ENCODE results near the gene CROT. TPM values are rescaled to one million over a fixed set of nuclear protein-coding genes. Genes with fewer than 3 reads are reported as not detected.

CROT gene
- total RNA-seq, 4 donors from 2014 or later, result 10.9 to 13.1 (median 11.9) TPM

- H3K36me3 ChIP-seq, result peaks cover 0 to 76% (median 9%) of the 10 kb centered on the region in 3 donors
- H3K27ac ChIP-seq, result no peak overlapping the region
- WGBS, 2 donors, result 86 to 88% methylated on average over 8 of the region's 8 CpGs
- H3K4me1 ChIP-seq, result no peaks in the 10 kb centered on the region
- H3K4me3 ChIP-seq, result no peak overlapping the region
- no peaks in the 10 kb centered on the region for H3K27me3 ChIP-seq
- H3K9me3 ChIP-seq, result no peaks in the 10 kb centered on the region
- DNase-seq (ENCODE audit: low spot score in 2 of 2), result no peak
- no peak for TF ChIP-seq EP300 (IDR thresholded peaks at IDR 0.05)
These were observed 45.7 kb downstream of the CROT start for GRCh38 chr7:87391020-87391701.

- Histone ChIP-seq H3K4me3 (no peak overlapping the region), H3K4me1 (no peaks in the 10 kb centered on the region), H3K36me3 (peaks cover 0 to 63% (median 9%) of the 10 kb centered on the region in 3 donors), H3K9me3 (no peaks in the 10 kb centered on the region), H3K27ac (no peak overlapping the region), H3K27me3 (no peaks in the 10 kb centered on the region)
- DNase-seq (ENCODE audit: low spot score in 2 of 2), result no peak
- WGBS, 2 donors, result 60 to 100% methylated on average over 1 of the region's 1 CpG
- TF ChIP-seq CTCF (IDR thresholded peaks at IDR 0.05) (no peak), EP300 (IDR thresholded peaks at IDR 0.05) (no peak), POLR2A (IDR thresholded peaks at IDR 0.05) (no peak)
These were observed 50.1 kb downstream of the CROT start for GRCh38 chr7:87395442-87396020.

- TF ChIP-seq POLR2A (IDR thresholded peaks at IDR 0.05) (no peak), CTCF (IDR thresholded peaks at IDR 0.05) (no peak), EP300 (IDR thresholded peaks at IDR 0.05) (no peak)
- DNase-seq (ENCODE audit: low spot score in 2 of 2), result no peak
- 92 to 94% methylated on average over 2 of the region's 2 CpGs for WGBS, 2 donors
These were observed 53.0 kb downstream of the CROT start for GRCh38 chr7:87398446-87398845.

GRCh38 chr7:87404674-87405073 lies 59.2 kb downstream of the CROT start:
- TF ChIP-seq EP300 (IDR thresholded peaks at IDR 0.05) (no peak), CTCF (IDR thresholded peaks at IDR 0.05) (no peak), POLR2A (IDR thresholded peaks at IDR 0.05) (no peak)
- H3K4me3 ChIP-seq, result no peak overlapping the region
- no peaks in the 10 kb centered on the region for H3K9me3 ChIP-seq
- peaks cover 0 to 4% (median 0%) of the 10 kb centered on the region in 3 donors for H3K36me3 ChIP-seq
- H3K27ac ChIP-seq, result no peak overlapping the region
- no peak for DNase-seq (ENCODE audit: low spot score in 2 of 2)
- H3K27me3 ChIP-seq, result no peaks in the 10 kb centered on the region
- H3K4me1 ChIP-seq, result no peaks in the 10 kb centered on the region

More at GRCh38 chr7:87398446-87398845, 53.0 kb downstream of the CROT start:
- Histone ChIP-seq H3K4me1 (no peaks in the 10 kb centered on the region), H3K9me3 (no peaks in the 10 kb centered on the region), H3K36me3 (peaks cover 0 to 42% (median 1%) of the 10 kb centered on the region in 3 donors), H3K27ac (no peak overlapping the region), H3K27me3 (no peaks in the 10 kb centered on the region), H3K4me3 (no peak overlapping the region)

GRCh38 chr7:87411186-87411585 lies 65.7 kb downstream of the CROT start:
- no peaks in the 10 kb centered on the region for H3K27me3 ChIP-seq
- no peak overlapping the region for H3K27ac ChIP-seq

More at GRCh38 chr7:87411186-87411585, 65.7 kb downstream of the CROT start:
- no peaks in the 10 kb centered on the region for H3K4me1 ChIP-seq
- no peaks in the 10 kb centered on the region for H3K9me3 ChIP-seq
- TF ChIP-seq EP300 (IDR thresholded peaks at IDR 0.05) (no peak), POLR2A (IDR thresholded peaks at IDR 0.05) (no peak), CTCF (IDR thresholded peaks at IDR 0.05) (no peak)
- H3K4me3 ChIP-seq, result no peak overlapping the region
- no peak for DNase-seq (ENCODE audit: low spot score in 2 of 2)
- 88 to 92% methylated on average over 1 of the region's 1 CpG for WGBS, 2 donors
- no peaks in the 10 kb centered on the region for H3K36me3 ChIP-seq
